ENCODE measurements around the gene KRT79. TPM values are rescaled to one million over a fixed set of nuclear protein-coding genes. Genes with fewer than 3 reads are reported as not detected.

The KRT79 gene
- not detected in 2 replicates for total RNA-seq

DNA sequence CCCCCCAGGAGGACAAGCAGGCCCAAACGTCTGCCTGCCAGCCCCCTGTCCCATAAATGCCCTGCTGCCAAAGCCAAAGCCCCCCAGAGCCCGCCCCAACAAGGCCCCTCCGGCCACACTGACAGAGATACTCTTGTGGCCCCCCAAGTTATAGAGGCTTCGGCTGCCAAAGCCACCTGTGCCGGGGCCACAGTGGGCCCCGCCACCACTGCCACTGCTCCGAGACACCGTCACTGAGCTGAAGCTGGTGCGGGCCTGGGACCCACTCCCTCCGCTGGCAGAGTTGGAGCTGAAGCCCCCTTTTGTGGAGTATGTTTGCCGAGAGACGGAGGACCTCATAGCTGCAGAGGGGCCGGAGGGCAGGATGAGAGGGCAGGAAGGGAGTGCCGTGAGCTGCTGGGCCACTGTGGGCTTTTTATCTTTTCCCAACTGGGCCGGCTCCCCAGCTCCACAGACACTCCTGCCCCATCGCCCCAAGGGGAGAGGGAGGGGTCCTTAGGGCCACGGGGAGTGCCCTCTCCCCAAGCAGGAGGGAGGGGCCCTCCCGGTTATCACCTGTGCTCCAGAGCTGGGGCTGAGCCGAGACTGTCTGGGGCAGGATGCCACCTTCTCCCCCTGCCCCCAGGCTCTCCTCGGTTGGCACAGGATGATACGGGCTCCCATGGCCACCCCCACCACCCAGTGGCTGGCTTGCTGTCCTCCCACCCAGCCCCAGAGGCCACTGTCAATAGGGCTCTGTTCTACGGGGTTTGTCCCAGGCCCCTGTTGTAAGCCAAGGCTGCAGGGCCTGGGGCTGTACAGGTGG, at the start of gene KRT79:
TSS of gene KRT79 (minus strand) at position 390 of the 805 bp plus-strand sequence. CDS start at position 339, 51 bp downstream.

DNA sequence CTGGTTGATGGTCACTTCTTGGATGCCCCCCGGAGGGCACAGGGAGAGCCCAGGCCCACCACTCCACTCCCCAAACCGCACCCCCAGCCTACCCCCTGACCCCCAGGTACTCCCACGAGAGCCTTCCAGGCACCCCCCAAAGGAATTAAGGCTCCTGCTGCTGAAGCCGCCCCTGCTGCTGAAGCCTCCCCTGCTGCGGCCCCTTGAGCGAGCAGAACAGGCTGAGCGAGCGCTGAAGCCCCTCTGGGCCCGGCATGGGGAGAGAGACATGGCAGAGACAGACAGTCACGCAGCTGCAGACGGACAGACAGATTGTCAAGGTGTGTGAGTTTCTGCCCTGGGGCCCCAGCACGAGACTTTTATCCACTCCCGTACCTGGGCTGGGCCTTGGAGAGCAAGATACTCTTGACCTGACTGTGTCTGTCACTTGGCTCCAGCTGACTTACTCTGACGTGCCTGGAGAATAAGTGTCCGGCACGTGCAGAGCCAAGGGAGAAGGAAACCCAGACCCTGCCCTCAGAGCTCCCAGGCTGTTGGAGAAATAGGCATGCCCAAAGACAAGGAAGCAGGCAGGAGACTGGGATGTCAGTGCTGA, 14.6 kb upstream of the KRT79 start, which contains the start of gene KRT78:
TSS of gene KRT78 (minus strand) at position 334 of the 595 bp plus-strand sequence. CDS start at position 270, 64 bp downstream.

DNA sequence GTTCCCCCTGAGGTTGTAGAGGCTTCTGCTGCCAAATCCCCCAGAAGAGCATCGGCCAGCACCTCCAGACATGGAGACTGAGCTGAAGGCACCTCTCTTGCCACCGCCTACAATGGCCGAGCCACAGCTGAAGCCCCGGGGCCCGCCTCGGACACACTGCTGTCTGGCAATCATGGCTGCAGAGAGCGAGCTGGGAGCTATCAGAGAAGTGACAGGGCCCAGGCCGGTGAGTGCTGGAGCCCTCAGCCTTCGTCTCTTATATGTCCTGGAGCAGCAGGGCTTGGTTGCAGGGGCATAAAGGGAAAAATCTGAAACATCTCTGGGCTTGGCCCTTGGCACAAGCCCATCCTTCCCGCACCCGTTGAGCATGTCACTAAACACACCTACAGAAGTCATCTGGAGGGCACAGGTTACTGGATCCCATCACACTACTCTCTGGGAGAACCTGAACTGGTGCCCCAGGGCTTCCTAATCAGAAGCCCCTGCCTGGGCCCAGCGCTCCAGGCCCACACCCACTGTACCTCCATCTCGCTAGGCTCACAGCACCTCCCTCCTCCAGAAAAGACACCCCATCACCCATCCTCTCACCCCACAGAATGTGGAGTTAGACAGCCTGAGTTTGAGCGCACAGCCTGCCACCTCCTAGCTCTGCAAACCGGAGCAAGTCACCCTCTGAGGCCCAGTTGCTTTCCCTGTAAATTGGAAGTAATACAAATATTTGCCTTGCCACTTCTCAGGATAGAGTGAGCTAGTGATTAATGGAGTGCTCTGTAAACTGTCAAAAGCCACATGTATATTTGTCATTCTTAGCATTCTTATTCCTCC, 20.0 kb downstream of the KRT79 start, which contains the start of gene KRT4:
TSS of gene KRT4 (minus strand) at position 232 of the 825 bp plus-strand sequence. CDS start at position 174, 58 bp downstream.

DNA sequence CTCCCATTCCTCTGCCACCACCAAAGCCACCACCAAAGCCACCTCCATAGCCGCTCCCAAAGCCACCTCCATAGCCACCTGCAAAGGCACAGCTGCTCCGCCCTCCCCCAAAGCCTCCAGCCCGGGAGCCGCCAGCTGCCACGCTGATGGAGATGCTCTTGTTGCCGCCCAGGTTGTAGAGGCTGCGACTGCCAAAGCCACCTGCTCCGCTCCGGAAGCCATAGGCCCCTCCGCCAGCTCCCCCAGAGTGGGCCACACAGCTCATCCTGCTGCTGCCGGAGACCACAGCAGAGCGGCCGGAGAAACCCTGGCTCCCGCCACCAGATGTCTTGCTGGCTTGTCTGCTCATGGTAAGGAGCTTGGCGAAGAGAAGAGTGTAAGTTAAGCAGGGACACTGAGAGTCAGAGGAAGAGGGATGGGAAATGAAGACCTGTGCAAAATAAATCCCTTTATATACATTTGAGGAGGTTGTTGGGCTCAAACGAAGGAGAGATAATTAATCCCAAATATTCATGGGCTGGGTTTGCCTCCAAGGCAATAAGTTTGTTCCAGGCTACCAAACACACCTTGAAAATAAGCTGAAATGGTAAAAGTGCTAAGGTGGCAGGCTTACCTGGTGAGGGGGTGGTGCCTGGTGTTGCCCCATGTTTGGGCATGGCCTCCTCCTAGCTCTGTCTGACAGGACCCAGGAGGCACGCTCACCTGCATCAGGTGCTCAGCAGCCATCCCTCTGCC, 38.2 kb downstream of the KRT79 start, which contains the start of gene KRT3:
TSS of gene KRT3 (minus strand) at position 424 of the 735 bp plus-strand sequence. CDS start at position 349, 75 bp downstream.

DNA sequence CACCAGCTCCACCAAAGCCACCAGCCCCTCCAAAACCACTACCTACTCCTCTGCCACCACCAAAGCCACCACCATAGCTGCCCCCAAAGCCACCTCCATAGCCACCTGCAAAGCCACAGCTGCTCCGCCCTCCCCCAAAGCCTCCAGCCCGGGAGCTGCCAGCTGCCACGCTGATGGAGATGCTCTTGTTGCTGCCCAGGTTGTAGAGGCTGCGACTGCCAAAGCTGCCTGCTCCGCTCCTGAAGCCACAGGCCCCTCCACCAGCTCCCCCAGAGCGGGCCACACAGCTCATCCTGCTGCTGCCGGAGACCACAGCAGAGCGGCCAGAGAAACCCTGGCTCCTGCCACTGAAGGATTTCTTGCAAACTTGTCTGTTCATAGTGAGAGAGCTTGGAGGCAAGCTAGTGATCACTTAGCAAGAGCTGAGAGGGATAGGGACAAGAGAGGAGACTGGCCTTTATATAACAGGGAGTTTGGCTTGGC, 57.2 kb downstream of the KRT79 start, which contains the start of gene KRT76:
TSS of gene KRT76 (minus strand) at position 433 of the 483 bp plus-strand sequence. CDS start at position 379, 54 bp downstream.

Other genes with a start within 250 kb of the KRT79 start
- gene KRT72, start 232.8 kb downstream of the KRT79 start, total RNA-seq: not detected in 2 replicates
- gene KRT73, start 215.8 kb downstream of the KRT79 start, total RNA-seq: not detected in 2 replicates
- gene KRT2, start 182.1 kb downstream of the KRT79 start, total RNA-seq: not detected in 2 replicates
- gene KRT1, start 153.9 kb downstream of the KRT79 start, total RNA-seq: not detected in 2 replicates
- gene KRT77, start 130.8 kb downstream of the KRT79 start, total RNA-seq: not detected in 2 replicates
- not detected in 2 replicates for gene KRT76, start 57.0 kb downstream of the KRT79 start, total RNA-seq
- gene KRT3, start 38.2 kb downstream of the KRT79 start, total RNA-seq: not detected in 2 replicates
- not detected in 2 replicates for gene KRT4, start 20.2 kb downstream of the KRT79 start, total RNA-seq
- not detected in 2 replicates for gene KRT78, start 14.7 kb upstream of the KRT79 start, total RNA-seq
- gene KRT8, start 70.8 kb upstream of the KRT79 start, total RNA-seq: 1.9 and 5.6 TPM in 2 replicates
- 6.0 and 8.3 TPM in 2 replicates for gene KRT18, start 114.8 kb upstream of the KRT79 start, total RNA-seq
- 992 and 1,491 TPM in 2 replicates for gene EIF4B, start 172.1 kb upstream of the KRT79 start, total RNA-seq
- gene TNS2, start 215.8 kb upstream of the KRT79 start, total RNA-seq: 62.3 and 128 TPM in 2 replicates
- 20.2 and 28.4 TPM in 2 replicates for gene SPRYD3, start 245.1 kb upstream of the KRT79 start, total RNA-seq

Measured in smooth muscle cell of trachea (primary cell).